ENCODE measurements around the gene WNT3.

DNA sequence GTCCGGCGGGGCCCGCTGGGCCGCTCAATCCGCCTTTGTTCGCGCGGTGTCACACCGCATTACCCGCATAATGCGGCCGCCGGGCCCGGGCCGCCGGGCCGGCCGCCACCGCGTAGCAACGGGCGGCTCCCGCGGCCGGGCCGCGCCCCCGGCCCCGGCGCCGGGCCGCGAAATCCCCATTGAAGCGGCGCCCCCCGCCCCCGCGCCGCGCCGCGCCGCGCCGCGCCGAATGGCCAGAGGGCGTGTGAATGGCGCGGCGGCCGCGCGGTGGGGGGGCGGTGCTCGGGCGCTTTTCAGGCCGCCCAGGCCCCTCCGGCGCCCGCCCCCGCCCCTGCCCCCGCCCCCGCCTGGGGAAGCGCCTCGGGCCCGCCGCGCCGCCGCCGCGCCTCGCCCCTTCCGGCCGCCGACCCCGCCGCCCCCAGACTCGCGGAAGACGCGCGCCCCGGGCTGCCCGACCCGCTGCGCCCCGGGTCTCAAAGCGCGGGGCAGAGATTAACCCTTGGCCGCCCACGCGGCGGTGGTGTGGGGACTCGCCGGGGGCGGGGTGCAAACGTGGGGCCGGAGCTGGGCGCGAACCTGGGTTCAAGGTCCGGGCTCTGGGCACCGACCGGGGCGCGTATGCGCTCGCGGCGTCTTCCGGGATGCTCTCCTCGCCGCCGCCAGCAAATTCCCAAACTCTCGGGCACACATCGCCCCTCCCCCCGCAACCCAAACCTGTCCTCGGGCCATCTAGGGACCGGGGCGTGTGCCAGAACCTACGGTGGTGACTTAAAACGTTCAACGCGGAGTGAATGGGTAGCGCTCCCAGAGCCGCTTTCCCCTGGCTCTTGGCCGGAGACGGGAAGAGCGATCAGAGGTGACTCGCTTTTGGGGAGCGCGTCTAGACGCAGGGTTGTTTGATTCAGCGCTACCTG lies 46.7 kb downstream of the WNT3 start:
- TF ChIP-seq CTCF (IDR thresholded peaks at IDR 0.05), result no peak
- no peak for TF ChIP-seq EZH2 (IDR thresholded peaks at IDR 0.05; ENCODE audit: borderline replicate concordance, insufficient read depth, low read depth, low read length, poor library complexity, severe bottlenecking)
